Smooth muscle cell (in vitro differentiated cells): ENCODE results near the gene AP4S1. TPM values are rescaled to one million over a fixed set of nuclear protein-coding genes. Genes with fewer than 3 reads are reported as not detected.

ENCODE experiments used
- DNase-seq: peaks from one replicate; lab custom pipeline; 2025; ENCODE audit not compliant: unreplicated experiment; lab: John Stamatoyannopoulos, UW
- H2AFZ ChIP-seq: fragments of 200-600 bp; sonication (generic); 2 replicates; pipeline ENCODE4 v1.6.0; 2016; ENCODE audit warnings: antibody characterized with exemption, low read depth, mild to moderate bottlenecking
- H3F3A ChIP-seq: fragments of 200-600 bp; sonication (generic); 2 replicates; pipeline ENCODE4 v1.6.0; 2017; ENCODE audit warnings: antibody characterized with exemption, low read depth
- H3K27ac ChIP-seq: fragments of 200-600 bp; sonication (generic); 2 replicates; pipeline ENCODE4 v1.5.1; 2016; ENCODE audit warnings: low read depth, mild to moderate bottlenecking
- H3K27me3 ChIP-seq: fragments of 200-600 bp; sonication (generic); 2 replicates; pipeline ENCODE4 v1.6.1; 2016; ENCODE audit warnings: low read depth, mild to moderate bottlenecking
- H3K36me3 ChIP-seq: fragments of 200-600 bp; sonication (generic); 2 replicates; pipeline ENCODE4 v1.5.1; 2016; ENCODE audit warnings: low read depth
- H3K4me1 ChIP-seq: fragments of 200-600 bp; sonication (generic); 2 replicates; pipeline ENCODE4 v1.5.1; 2016; ENCODE audit warnings: low read depth
- H3K4me2 ChIP-seq: fragments of 200-600 bp; sonication (generic); 2 replicates; pipeline ENCODE4 v1.6.0; 2016; ENCODE audit warnings: mild to moderate bottlenecking
- H3K4me3 ChIP-seq: fragments of 200-600 bp; sonication (generic); 2 replicates; pipeline ENCODE4 v1.5.1; 2016; ENCODE audit warnings: mild to moderate bottlenecking
- H3K79me2 ChIP-seq: fragments of 200-600 bp; sonication (generic); 2 replicates; pipeline ENCODE4 v1.6.0; 2016; ENCODE audit warnings: low read depth, mild to moderate bottlenecking
- H3K9ac ChIP-seq: fragments of 200-600 bp; sonication (generic); 2 replicates; pipeline ENCODE4 v1.6.0; 2016; ENCODE audit warnings: low read depth
- H3K9me3 ChIP-seq: fragments of 200-600 bp; sonication (generic); replicated peaks from 2 replicates; pipeline ENCODE4 v1.5.1; 2016; ENCODE audit warnings: low read depth
- H4K20me1 ChIP-seq: fragments of 200-600 bp; sonication (generic); 2 replicates; pipeline ENCODE4 v1.6.0; 2016; ENCODE audit warnings: low read depth
- CTCF ChIP-seq: fragments of 200-600 bp; sonication (generic); IDR thresholded peaks from 2 replicates; pipeline ENCODE4 v1.5.1; 2017; ENCODE audit warnings: borderline replicate concordance, mild to moderate bottlenecking, antibody characterized with exemption; ENCODE audit not compliant: insufficient read depth, poor library complexity, severe bottlenecking
- WGBS: methylation state at CpG from one replicate; pipeline ENCODE4 v1.1.7; 2016; ENCODE audit warnings: low lambda C conversion rate; 5-methylcytosine and 5-hydroxymethylcytosine counted together
- polyA plus RNA-seq: library from polyadenylated mRNA; unstranded; fragments of >200 nt; fragmentation: Nextera tagmentation; extraction: Ambion mirVana; gene quantifications from 2 replicates; pipeline ENCODE4 v1.2.1, GENCODE V29; 2016
- total RNA-seq: library from RNA; depleted of rRNA; stranded (reverse); fragments of >200 nt; gene quantifications from 2 replicates; pipeline ENCODE4 v1.2.3, GENCODE V29; 2014

AP4S1 gene
- total and polyA plus RNA-seq, 2 experiments from 2014 or later = 4.1 to 7.6 TPM

DNA sequence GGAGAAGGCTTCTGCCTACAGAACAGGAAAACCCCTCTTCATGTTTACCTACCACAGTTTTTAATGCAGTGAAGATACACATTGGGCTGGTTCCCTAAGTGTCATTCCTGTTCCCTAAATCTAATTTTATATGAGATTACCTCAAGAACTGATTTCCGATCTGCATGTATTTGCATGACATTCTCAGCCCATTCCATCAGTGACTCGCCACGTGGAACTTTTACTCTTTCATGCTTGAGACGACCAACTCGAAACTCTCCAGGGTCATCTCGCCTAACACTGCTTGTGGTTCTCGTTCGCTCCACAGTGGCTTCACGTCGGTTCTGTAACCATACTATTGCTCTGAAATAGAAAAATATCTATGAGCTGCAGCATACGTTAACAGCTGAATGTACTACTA, 83.8 kb downstream of the AP4S1 start:
- TF ChIP-seq CTCF = no peak
- Histone ChIP-seq H2AFZ (no peak overlapping the region), H3K4me2 (no peak overlapping the region), H3K36me3 (peaks cover 37% of the 10 kb centered on the region), H4K20me1 (peaks cover 19% of the 10 kb centered on the region), H3K9me3 (no peaks in the 10 kb centered on the region), H3K27ac (peak overlapping the region; percentile 55), H3K79me2 (peaks cover 5% of the 10 kb centered on the region), H3K27me3 (no peaks in the 10 kb centered on the region), H3F3A (no peaks in the 10 kb centered on the region), H3K4me3 (no peak overlapping the region), H3K9ac (no peak overlapping the region), H3K4me1 (no peaks in the 10 kb centered on the region)
- DNase-seq = no peak
- 92% methylated on average over 11 of the region's 11 CpGs for WGBS

DNA sequence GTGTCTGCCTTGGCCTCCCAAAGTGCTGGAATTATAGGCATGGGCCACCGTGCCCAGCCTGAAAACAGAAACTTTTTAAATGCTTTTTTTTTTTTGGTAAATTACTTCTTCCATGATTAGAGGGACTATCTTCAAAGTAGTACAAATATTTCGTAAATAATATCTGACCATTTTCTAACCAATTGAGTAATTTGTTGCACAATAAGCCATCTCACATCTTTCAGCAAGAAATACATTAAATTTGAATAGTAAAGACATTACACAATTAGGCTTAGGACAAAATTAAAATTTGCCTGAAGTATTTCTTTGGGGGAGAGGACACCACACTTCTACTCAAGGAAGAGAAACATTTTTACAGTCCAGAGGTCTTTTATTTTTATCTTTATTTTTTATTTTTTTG, 85.4 kb downstream of the AP4S1 start:
- Histone ChIP-seq H3K36me3 (peaks cover 40% of the 10 kb centered on the region), H3K4me1 (no peaks in the 10 kb centered on the region)
- TF ChIP-seq CTCF = no peak

GRCh38 chr14:31113794-31114193, 88.3 kb downstream of the AP4S1 start:
- no peak for TF ChIP-seq CTCF
- WGBS = 98% methylated on average over 3 of the region's 3 CpGs
- Histone ChIP-seq H3K27ac (no peak overlapping the region), H2AFZ (no peak overlapping the region), H3K9ac (no peak overlapping the region), H3K27me3 (no peaks in the 10 kb centered on the region), H3F3A (no peaks in the 10 kb centered on the region), H4K20me1 (peaks cover 5% of the 10 kb centered on the region), H3K36me3 (peaks cover 64% of the 10 kb centered on the region), H3K4me2 (no peak overlapping the region), H3K9me3 (no peaks in the 10 kb centered on the region), H3K79me2 (peaks cover 5% of the 10 kb centered on the region), H3K4me3 (no peak overlapping the region), H3K4me1 (no peaks in the 10 kb centered on the region)
- no peak for DNase-seq

More for the DNA sequence above, 85.4 kb downstream of the AP4S1 start:
- Histone ChIP-seq H4K20me1 (peaks cover 24% of the 10 kb centered on the region), H3K27ac (no peak overlapping the region), H3K9ac (no peak overlapping the region), H3F3A (no peaks in the 10 kb centered on the region), H3K79me2 (peaks cover 5% of the 10 kb centered on the region), H2AFZ (no peak overlapping the region), H3K27me3 (no peaks in the 10 kb centered on the region), H3K4me3 (no peak overlapping the region), H3K4me2 (no peak overlapping the region), H3K9me3 (no peaks in the 10 kb centered on the region)
- no peak for DNase-seq
- WGBS = 94% methylated on average over 2 of the region's 2 CpGs

DNA sequence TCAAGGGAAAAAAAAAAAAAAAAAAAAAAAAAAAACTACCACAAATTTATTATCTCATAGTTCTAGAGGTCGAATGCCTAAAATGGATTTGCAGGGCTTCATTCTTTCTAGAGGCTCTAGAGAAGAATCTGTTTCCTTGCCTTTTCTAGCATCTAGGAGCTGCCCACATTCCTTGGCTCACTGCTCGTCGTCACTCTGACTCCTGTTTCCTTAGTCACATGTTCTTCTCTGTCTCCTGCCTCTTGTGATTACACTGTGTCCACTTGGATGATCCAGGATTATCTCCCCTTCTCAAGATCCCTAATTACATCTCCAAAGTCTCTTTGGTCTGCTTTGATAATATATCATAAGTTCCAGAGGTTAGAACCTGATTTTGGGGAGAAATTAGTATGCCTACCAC, 93.4 kb downstream of the AP4S1 start:
- H3K9me3 ChIP-seq = no peaks in the 10 kb centered on the region
- DNase-seq = no peak
- H3K27me3 ChIP-seq = no peaks in the 10 kb centered on the region
- no peak overlapping the region for H3K27ac ChIP-seq
- H3K4me1 ChIP-seq = no peaks in the 10 kb centered on the region
- H3K4me2 ChIP-seq = no peak overlapping the region
- H3F3A ChIP-seq = no peaks in the 10 kb centered on the region
- WGBS = 86% methylated on average over 3 of the region's 3 CpGs
- no peak overlapping the region for H3K9ac ChIP-seq
- H2AFZ ChIP-seq = no peak overlapping the region
- H3K36me3 ChIP-seq = peaks cover 73% of the 10 kb centered on the region
- no peaks in the 10 kb centered on the region for H3K79me2 ChIP-seq
- TF ChIP-seq CTCF = no peak
- no peak overlapping the region for H3K4me3 ChIP-seq
- H4K20me1 ChIP-seq = peaks cover 17% of the 10 kb centered on the region
